ENCODE measurements around the gene CCDC197.

Gene CCDC197

DNA sequence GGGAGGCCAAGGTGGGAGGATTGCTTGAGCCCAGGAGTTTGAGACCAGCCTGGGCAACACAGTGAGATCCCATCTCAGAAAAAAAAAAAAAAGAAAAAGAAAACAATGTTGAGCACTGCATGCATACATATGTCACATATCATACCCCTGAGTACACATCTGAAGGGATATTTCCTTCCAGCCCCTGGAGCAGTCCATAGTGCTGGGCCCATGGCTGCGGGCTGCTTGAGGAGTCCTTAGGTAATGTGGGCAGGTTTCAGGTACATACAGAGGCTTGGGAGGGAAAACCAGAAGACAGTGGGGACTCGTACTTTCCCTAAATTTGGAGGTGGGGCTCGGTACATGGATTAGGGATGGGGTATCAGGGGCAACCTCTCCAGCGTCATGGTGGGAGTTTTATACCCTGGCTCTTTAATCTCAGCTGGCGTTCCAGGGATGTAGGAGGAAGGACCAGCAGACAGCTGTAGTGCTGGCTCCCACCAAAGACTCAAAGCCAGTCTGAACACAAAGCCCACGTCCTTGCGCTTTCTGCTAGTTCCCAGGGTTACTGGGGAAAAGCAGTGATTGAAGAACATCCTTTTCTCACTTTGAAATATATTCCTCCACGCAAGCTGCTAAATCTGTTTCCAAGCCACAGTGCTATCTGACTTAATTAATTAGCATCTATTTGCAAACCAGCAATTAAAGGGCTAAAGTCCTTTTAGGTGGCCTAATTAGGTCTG is 34.2 kb downstream of the CCDC197 start:
- TF ChIP-seq SUZ12 (IDR thresholded peaks at IDR 0.05): no peak
- TF ChIP-seq BHLHE40 (IDR thresholded peaks at IDR 0.05; ENCODE audit: borderline replicate concordance): no peak
- TF ChIP-seq, protein P1, sequence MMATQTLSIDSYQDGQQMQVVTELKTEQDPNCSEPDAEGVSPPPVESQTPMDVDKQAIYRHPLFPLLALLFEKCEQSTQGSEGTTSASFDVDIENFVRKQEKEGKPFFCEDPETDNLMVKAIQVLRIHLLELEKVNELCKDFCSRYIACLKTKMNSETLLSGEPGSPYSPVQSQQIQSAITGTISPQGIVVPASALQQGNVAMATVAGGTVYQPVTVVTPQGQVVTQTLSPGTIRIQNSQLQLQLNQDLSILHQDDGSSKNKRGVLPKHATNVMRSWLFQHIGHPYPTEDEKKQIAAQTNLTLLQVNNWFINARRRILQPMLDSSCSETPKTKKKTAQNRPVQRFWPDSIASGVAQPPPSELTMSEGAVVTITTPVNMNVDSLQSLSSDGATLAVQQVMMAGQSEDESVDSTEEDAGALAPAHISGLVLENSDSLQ (IDR thresholded peaks at IDR 0.05): no peak
- no peak for TF ChIP-seq FOXA1 (IDR thresholded peaks at IDR 0.05)
- CTCF ChIA-PET: no interaction called here

DNA sequence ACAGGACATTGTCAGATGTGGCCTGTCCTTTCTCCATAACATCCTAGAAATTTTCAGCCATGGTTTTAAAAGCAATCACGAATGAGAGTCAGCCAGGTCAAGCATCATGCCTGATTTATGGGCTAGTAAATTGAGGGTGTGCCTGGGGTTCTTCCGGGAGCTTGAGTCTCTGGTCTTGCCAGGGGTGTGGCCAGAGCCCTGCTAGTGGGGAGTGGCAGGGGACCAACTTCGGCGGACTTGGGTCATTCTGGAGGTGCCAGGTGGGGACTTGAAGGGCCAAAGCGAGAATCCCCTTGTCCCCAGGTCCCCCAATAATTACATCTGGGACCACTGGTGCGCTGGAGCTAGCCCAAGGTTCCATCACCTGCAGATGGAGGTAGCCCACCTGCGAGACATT is 34.8 kb downstream of the CCDC197 start:
- CTCF ChIA-PET: no interaction called here
- no peak for TF ChIP-seq BHLHE40 (IDR thresholded peaks at IDR 0.05; ENCODE audit: borderline replicate concordance)
- TF ChIP-seq NFRKB (IDR thresholded peaks at IDR 0.05): no peak
- no peak for DNase-seq (ENCODE audit: extremely low spot score)
- POLR2A ChIA-PET: no interaction called here

More for the DNA sequence above, 34.2 kb downstream of the CCDC197 start:
- POLR2A ChIA-PET: no interaction called here
- DNase-seq (ENCODE audit: extremely low spot score): no peak

DNA sequence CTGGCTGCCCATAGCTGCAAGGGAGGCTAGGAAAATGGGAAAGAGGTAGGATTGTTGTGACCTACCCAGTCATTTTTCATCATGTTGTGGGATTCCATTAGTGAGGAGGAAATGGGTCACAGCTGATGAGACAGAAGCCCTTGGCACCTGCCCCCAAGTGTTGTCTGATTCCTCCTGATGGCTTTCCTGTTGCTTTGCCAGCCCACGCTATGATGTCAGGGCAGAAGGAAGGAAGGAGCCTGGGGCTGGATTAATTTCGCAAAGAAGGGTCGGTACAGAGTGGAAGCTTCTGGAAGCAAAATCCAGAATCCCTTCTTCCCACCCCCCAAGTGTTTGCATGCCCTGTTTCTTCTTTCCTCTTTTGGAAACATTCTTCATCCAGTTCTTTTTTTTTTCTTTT is 37.8 kb downstream of the CCDC197 start:
- no peak for DNase-seq (ENCODE audit: extremely low spot score)
- CTCF ChIA-PET: interaction anchor here (0.7 kb wide), 1 partner anchor 101 kb away, joined by 3 read pairs; no protein-coding TSS in a partner anchor
- no peak for TF ChIP-seq ZNF384 (IDR thresholded peaks at IDR 0.05)
- no peak for TF ChIP-seq CTBP1 (IDR thresholded peaks at IDR 0.05; ENCODE audit: borderline replicate concordance)
- TF ChIP-seq ARNT (IDR thresholded peaks at IDR 0.05): no peak
- TF ChIP-seq SP1 (IDR thresholded peaks at IDR 0.05): no peak
- no peak for TF ChIP-seq ELF4 (IDR thresholded peaks at IDR 0.05)
- TF ChIP-seq, protein P1 (IDR thresholded peaks at IDR 0.05): no peak
- TF ChIP-seq FOXM1 (IDR thresholded peaks at IDR 0.05; ENCODE audit: borderline replicate concordance): no peak
- TF ChIP-seq FOXA1 (IDR thresholded peaks at IDR 0.05): no peak
- TF ChIP-seq L3MBTL2 (conservative IDR thresholded peaks at IDR 0.05): no peak
- no peak for TF ChIP-seq NFRKB (IDR thresholded peaks at IDR 0.05)
- no peak for TF ChIP-seq LEF1 (IDR thresholded peaks at IDR 0.05; ENCODE audit: borderline replicate concordance)
- no peak for TF ChIP-seq HDGF (IDR thresholded peaks at IDR 0.05; ENCODE audit: borderline replicate concordance)
- no peak for TF ChIP-seq BHLHE40 (IDR thresholded peaks at IDR 0.05; ENCODE audit: borderline replicate concordance)
- TF ChIP-seq FOXK2 (IDR thresholded peaks at IDR 0.05): no peak
- no peak for TF ChIP-seq SUZ12 (IDR thresholded peaks at IDR 0.05)
- no peak for TF ChIP-seq TARDBP (IDR thresholded peaks at IDR 0.05)
- POLR2A ChIA-PET: no interaction called here

DNA sequence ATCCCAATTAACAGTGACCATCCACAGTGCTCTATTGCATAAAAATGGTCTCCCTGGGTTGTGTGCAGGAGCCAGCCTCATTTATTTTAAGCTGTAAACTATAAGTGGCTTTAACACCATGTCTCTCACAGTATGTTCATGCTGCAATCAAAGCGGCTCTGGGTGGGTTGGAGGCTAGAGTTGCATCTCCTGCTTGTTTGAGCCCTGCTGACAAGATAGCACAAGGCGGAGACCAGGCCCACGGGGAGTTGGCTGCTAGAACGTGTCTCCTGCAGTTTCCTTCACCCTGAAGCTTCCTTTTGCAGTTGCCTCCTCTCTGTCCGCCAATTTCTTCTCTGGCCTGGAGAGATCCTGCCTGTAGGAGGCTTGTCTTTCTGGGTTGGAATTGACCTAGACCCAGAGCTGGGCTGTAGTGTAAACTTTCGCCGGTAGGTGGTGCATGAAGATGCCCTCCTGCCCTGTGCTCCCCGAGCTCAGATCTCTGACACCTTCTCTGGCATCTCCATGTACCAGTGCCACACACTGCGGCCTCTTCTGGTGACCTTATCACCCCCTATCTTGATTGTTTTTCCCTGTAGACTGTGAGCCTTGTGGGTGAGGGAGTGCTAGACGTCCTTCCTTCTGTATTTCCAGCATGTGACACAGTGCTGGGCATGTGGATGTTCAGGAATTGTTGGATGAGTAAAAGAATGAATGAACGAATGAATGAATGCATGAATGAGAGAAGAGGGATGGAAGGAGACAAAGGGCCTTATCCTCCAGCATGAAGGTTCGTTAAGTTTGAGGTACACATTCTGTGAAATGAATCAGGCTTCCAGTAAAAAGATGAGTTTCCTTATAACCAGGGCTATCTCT is 39.4 kb downstream of the CCDC197 start:
- CTCF ChIA-PET: interaction anchor here (0.7 to 4.9 kb wide), 17 partner anchors 8 to 488 kb away, joined by 3 to 41 read pairs (median 3); partner anchors contain the start of gene IFI27L2
- POLR2A ChIA-PET: interaction anchor here (0.6 to 1.2 kb wide), 3 partner anchors 8 to 45 kb away, joined by 4 read pairs; partner anchors contain the start of genes DDX24, IFI27L1 and OTUB2

DNA sequence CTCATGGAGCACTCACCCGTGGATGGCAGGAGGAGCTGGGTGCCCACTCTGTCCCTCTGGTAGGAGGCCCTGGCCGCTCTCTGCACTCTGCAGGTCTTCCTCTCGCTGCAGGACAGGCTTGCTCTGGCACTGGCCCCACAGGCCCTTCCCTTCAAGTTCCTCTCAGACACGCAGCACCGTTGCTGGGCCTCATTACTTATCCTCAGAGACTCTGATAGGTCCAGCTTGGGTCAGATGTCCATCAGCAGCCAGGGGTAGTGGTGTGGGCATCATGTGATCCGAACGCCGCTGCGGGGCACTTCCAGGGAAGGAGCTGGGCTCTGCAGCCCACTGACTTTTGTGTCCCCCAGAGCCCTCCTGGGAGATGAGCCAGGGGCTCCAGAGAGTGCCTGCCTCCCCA is 40.9 kb downstream of the CCDC197 start:
- POLR2A ChIA-PET: interaction anchor here (1.0 to 1.1 kb wide), 2 partner anchors 12 to 99 kb away, joined by 3 read pairs; partner anchors contain the start of gene OTUB2
- DNase-seq (ENCODE audit: extremely low spot score): no peak
- CTCF ChIA-PET: interaction anchor here (1.1 to 4.9 kb wide), 2 partner anchors 12 to 100 kb away, joined by 3 to 41 read pairs; no protein-coding TSS in a partner anchor
- TF ChIP-seq HDGF (IDR thresholded peaks at IDR 0.05; ENCODE audit: borderline replicate concordance): no peak
- no peak for TF ChIP-seq LEF1 (IDR thresholded peaks at IDR 0.05; ENCODE audit: borderline replicate concordance)
- TF ChIP-seq ELF4 (IDR thresholded peaks at IDR 0.05): no peak
- no peak for TF ChIP-seq CTBP1 (IDR thresholded peaks at IDR 0.05; ENCODE audit: borderline replicate concordance)
- no peak for TF ChIP-seq ZNF384 (IDR thresholded peaks at IDR 0.05)
- no peak for TF ChIP-seq NFRKB (IDR thresholded peaks at IDR 0.05)
- no peak for TF ChIP-seq FOXA1 (IDR thresholded peaks at IDR 0.05)
- TF ChIP-seq BHLHE40 (IDR thresholded peaks at IDR 0.05; ENCODE audit: borderline replicate concordance): no peak
- TF ChIP-seq SUZ12 (IDR thresholded peaks at IDR 0.05): no peak
- TF ChIP-seq, protein P1 (IDR thresholded peaks at IDR 0.05): no peak
- no peak for TF ChIP-seq SP1 (IDR thresholded peaks at IDR 0.05)

More for the DNA sequence above, 39.4 kb downstream of the CCDC197 start:
- TF ChIP-seq FOXA1 (IDR thresholded peaks at IDR 0.05): no peak
- DNase-seq (ENCODE audit: extremely low spot score): peak; percentile 81

DNA sequence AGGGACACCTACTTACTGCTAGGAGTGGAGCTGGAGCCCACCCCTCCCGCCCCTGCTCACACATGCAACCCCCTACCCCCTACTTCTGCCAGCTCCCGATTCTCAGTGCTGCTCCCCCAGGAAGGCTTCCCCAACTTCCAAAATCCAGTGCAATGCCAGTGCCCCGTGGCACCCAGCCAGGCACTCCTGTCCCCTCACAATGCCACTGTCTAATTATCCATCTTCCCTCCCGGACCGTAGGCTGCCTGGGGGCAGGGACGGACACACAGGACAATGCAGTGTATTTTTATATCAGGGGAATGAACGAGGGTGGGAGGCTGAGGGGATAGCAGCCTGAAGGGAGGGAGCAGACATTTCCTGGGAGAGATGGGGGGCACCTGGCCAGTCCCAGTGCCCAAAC is 41.4 kb downstream of the CCDC197 start:
- CTCF ChIA-PET: interaction anchor here (4.9 kb wide), 1 partner anchor 99 kb away, joined by 41 read pairs; no protein-coding TSS in a partner anchor
- TF ChIP-seq NFRKB (IDR thresholded peaks at IDR 0.05): no peak
- no peak for TF ChIP-seq ARNT (IDR thresholded peaks at IDR 0.05)
- no peak for TF ChIP-seq SUZ12 (IDR thresholded peaks at IDR 0.05)
- TF ChIP-seq FOXM1 (IDR thresholded peaks at IDR 0.05; ENCODE audit: borderline replicate concordance): no peak
- TF ChIP-seq BHLHE40 (IDR thresholded peaks at IDR 0.05; ENCODE audit: borderline replicate concordance): no peak
- no peak for TF ChIP-seq FOXK2 (IDR thresholded peaks at IDR 0.05)
- no peak for TF ChIP-seq CTBP1 (IDR thresholded peaks at IDR 0.05; ENCODE audit: borderline replicate concordance)
- TF ChIP-seq ZNF384 (IDR thresholded peaks at IDR 0.05): no peak
- TF ChIP-seq LEF1 (IDR thresholded peaks at IDR 0.05; ENCODE audit: borderline replicate concordance): no peak
- no peak for TF ChIP-seq SP1 (IDR thresholded peaks at IDR 0.05)
- DNase-seq (ENCODE audit: extremely low spot score): no peak
- POLR2A ChIA-PET: interaction anchor here (1.0 to 1.1 kb wide), 2 partner anchors 13 to 98 kb away, joined by 3 read pairs; partner anchors contain the start of gene OTUB2

All from HEK293T (cell line).